Endometrium (tissue), 2 donors: Measurements from ENCODE around the gene BLOC1S3.

ENCODE experiments used
- FAIRE-seq: peaks from 2 replicates; lab custom pipeline; 2012; peaks lifted over from hg19 to GRCh38; lab: Jason Lieb, UNC
- donor health status: control.
- donor health status: control.

The BLOC1S3 gene

GRCh38 chr19:45146251-45146650, 32.3 kb upstream of the BLOC1S3 start:
- FAIRE-seq: no peak

GRCh38 chr19:45146741-45147205, 31.8 kb upstream of the BLOC1S3 start:
- no peak for FAIRE-seq

- FAIRE-seq: no peak
Measured at GRCh38 chr19:45147835-45148676, 30.5 kb upstream of the BLOC1S3 start.

- no peak for FAIRE-seq
Measured at GRCh38 chr19:45149129-45149528, 29.5 kb upstream of the BLOC1S3 start.

GRCh38 chr19:45150180-45150579, 28.4 kb upstream of the BLOC1S3 start:
- no peak for FAIRE-seq

GRCh38 chr19:45150751-45151281, 27.8 kb upstream of the BLOC1S3 start:
- no peak for FAIRE-seq

- no peak for FAIRE-seq
Measured at GRCh38 chr19:45151320-45151719, 27.3 kb upstream of the BLOC1S3 start.

GRCh38 chr19:45151821-45152503, 26.6 kb upstream of the BLOC1S3 start:
- no peak for FAIRE-seq

GRCh38 chr19:45152504-45153338, 25.9 kb upstream of the BLOC1S3 start:
- FAIRE-seq: no peak

- no peak for FAIRE-seq
Measured at GRCh38 chr19:45153339-45154063, 25.1 kb upstream of the BLOC1S3 start.

- no peak for FAIRE-seq
Measured at GRCh38 chr19:45154064-45154827, 24.3 kb upstream of the BLOC1S3 start.

GRCh38 chr19:45156011-45156630, 22.5 kb upstream of the BLOC1S3 start:
- FAIRE-seq: no peak

GRCh38 chr19:45156751-45157150, 21.8 kb upstream of the BLOC1S3 start:
- no peak for FAIRE-seq

- no peak for FAIRE-seq
Measured at GRCh38 chr19:45158503-45159209, 19.9 kb upstream of the BLOC1S3 start.

GRCh38 chr19:45159210-45159970, 19.2 kb upstream of the BLOC1S3 start:
- FAIRE-seq: no peak

- FAIRE-seq: no peak
Measured at GRCh38 chr19:45159971-45160324, 18.6 kb upstream of the BLOC1S3 start.

GRCh38 chr19:45160870-45161737, 17.5 kb upstream of the BLOC1S3 start, which contains the start of gene NKPD1:
Gene NKPD1 (minus strand): TSS chr19:45160982. CDS start chr19:45160150, 832 bp downstream.
- FAIRE-seq: no peak
